ENCODE measurements around the gene PRRC2A.

DNA sequence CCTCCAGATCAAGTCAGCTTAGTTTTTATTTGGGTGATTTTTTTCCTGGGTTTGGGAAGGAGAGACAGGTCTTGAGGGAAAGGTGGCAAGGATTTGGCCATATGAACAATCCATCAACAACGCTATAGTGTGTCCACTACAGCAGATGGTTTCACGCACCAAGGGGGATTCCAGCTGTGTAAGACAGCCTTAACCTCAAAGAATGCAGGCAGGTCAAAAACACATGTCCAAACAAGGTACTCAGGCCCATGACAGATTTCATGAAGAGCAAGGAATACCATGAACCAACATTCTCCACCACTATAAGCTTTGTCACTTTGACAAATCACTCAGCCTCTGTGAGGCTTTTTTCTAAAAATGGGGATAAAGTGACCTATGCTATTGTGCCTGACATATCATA, 3.5 kb upstream of the PRRC2A start:
- TF ChIP-seq, protein P1, sequence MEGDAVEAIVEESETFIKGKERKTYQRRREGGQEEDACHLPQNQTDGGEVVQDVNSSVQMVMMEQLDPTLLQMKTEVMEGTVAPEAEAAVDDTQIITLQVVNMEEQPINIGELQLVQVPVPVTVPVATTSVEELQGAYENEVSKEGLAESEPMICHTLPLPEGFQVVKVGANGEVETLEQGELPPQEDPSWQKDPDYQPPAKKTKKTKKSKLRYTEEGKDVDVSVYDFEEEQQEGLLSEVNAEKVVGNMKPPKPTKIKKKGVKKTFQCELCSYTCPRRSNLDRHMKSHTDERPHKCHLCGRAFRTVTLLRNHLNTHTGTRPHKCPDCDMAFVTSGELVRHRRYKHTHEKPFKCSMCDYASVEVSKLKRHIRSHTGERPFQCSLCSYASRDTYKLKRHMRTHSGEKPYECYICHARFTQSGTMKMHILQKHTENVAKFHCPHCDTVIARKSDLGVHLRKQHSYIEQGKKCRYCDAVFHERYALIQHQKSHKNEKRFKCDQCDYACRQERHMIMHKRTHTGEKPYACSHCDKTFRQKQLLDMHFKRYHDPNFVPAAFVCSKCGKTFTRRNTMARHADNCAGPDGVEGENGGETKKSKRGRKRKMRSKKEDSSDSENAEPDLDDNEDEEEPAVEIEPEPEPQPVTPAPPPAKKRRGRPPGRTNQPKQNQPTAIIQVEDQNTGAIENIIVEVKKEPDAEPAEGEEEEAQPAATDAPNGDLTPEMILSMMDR (tag by site-specific recombination; IDR thresholded peaks at IDR 0.05): no peak
- TF ChIP-seq ZFP37 (tag by site-specific recombination; IDR thresholded peaks at IDR 0.05): no peak
- TF ChIP-seq, protein P2, sequence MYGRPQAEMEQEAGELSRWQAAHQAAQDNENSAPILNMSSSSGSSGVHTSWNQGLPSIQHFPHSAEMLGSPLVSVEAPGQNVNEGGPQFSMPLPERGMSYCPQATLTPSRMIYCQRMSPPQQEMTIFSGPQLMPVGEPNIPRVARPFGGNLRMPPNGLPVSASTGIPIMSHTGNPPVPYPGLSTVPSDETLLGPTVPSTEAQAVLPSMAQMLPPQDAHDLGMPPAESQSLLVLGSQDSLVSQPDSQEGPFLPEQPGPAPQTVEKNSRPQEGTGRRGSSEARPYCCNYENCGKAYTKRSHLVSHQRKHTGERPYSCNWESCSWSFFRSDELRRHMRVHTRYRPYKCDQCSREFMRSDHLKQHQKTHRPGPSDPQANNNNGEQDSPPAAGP (tag by site-specific recombination; IDR thresholded peaks at IDR 0.05): no peak
